GM12875 (cell line): Measurements from ENCODE around the gene FOLR2.

Experiments
- H3K4me3 ChIP-seq: one replicate; pipeline ENCODE4 v1.5.1; 2011; ENCODE audit warnings: low read depth, low read length, control low read depth
- TF ChIP-seq, protein P1 (sequence below): IDR thresholded peaks from 2 replicates; pipeline ENCODE4 v1.5.1; 2011; ENCODE audit warnings: low read depth, mild to moderate bottlenecking, control low read depth, inconsistent platforms, low read length, moderate library complexity, borderline replicate concordance; ENCODE audit not compliant: insufficient read depth

FOLR2 gene

GRCh38 chr11:72228844-72229231, 12.2 kb downstream of the FOLR2 start:
- H3K4me3 ChIP-seq, result no peak overlapping the region
- TF ChIP-seq, protein P1, sequence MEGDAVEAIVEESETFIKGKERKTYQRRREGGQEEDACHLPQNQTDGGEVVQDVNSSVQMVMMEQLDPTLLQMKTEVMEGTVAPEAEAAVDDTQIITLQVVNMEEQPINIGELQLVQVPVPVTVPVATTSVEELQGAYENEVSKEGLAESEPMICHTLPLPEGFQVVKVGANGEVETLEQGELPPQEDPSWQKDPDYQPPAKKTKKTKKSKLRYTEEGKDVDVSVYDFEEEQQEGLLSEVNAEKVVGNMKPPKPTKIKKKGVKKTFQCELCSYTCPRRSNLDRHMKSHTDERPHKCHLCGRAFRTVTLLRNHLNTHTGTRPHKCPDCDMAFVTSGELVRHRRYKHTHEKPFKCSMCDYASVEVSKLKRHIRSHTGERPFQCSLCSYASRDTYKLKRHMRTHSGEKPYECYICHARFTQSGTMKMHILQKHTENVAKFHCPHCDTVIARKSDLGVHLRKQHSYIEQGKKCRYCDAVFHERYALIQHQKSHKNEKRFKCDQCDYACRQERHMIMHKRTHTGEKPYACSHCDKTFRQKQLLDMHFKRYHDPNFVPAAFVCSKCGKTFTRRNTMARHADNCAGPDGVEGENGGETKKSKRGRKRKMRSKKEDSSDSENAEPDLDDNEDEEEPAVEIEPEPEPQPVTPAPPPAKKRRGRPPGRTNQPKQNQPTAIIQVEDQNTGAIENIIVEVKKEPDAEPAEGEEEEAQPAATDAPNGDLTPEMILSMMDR, result no peak

GRCh38 chr11:72229336-72229924, 12.8 kb downstream of the FOLR2 start:
- TF ChIP-seq, protein P1, result no peak
- H3K4me3 ChIP-seq, result no peak overlapping the region

DNA sequence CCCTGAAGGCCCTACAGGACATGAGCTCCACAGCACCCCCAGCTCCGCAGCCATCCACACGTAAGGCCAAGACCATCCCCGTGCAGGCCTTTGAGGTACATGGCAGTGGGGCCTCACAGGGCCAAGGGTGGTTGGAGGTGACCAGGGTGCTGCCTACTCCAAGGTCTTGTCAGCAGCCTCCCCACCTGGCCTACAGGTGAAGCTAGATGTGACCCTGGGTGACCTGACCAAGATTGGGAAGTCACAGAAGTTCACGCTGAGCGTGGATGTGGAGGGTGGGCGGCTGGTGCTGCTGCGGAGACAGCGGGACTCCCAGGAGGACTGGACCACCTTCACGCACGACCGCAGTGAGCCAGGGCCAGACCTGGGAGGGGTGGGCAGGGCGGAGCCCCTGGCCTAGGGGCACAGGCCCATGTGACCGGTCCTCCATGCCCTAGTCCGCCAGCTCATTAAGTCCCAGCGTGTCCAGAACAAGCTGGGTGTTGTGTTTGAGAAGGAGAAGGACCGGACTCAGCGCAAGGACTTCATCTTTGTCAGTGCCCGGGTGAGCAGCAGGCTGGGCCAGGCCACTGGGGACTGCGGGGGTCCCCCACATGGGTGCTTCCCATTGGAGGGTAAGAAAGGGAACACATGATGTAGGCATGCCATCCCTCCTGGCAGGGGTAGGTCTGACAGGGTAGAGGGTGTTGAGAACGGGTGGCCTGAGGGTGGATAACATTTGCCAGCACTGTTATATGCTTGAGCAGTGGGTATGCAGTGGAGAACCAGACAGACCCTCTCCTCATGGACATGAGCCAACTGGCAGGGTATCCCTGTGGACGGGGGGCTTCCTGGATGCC, 13.6 kb downstream of the FOLR2 start:
- TF ChIP-seq, protein P1, result no peak
- H3K4me3 ChIP-seq, result no peak overlapping the region

DNA sequence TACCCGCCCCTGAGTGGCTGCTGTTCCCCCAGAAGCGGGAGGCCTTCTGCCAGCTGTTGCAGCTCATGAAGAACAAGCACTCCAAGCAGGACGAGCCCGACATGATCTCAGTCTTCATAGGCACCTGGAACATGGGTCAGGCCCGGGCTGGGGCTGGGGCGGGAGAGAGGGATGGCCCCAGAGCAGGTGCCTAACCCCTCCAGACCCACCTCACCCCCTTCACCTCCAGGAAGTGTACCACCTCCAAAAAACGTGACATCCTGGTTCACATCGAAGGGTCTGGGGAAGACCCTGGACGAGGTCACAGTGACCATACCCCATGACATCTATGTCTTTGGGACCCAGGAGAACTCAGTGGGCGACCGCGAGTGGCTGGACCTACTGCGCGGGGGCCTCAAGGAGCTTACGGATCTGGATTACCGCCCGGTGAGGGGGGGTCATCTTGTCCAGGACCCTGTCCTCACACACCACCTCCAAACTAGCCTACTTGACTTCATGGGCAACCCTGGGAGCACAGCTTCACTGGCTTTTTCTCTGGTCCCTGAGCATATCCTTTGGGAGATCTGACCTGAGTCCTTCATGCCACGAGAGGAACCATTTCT, 14.3 kb downstream of the FOLR2 start:
- TF ChIP-seq, protein P1, result no peak
- no peak overlapping the region for H3K4me3 ChIP-seq

- TF ChIP-seq, protein P1, result no peak
Measured at GRCh38 chr11:72231396-72232259, 15.0 kb downstream of the FOLR2 start.

DNA sequence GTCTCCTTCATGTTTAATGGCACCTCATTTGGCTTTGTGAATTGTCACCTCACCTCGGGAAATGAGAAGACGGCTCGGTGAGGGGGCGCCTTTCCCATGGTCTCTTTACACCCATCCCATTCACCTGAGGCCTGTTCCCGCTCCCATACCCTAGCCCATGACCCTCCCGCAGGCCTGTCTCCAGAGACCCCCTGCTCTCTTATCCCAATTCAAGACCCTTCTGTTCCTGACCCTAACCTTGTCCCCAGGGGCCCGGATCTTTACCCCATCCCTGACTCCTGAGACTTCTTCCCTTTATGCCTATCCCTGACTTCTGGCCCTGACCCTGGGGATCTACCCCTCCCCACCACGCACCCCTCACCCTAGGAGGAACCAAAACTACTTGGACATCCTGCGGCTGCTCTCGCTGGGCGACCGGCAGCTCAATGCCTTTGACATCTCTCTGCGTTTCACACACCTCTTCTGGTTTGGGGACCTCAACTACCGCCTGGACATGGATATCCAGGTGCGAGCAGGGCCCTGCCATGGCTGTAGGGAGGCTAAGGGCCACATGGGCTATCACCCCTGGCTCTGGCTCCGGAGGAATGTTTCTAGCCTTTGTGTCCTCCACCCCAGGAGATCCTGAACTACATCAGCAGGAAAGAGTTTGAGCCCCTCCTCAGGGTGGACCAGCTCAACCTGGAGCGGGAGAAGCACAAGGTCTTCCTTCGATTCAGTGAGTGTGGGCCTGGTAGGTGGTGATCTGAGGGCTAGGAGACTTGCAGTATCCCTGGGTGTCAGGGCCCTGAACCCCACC, 15.9 kb downstream of the FOLR2 start:
- TF ChIP-seq, protein P1, result no peak
- no peak overlapping the region for H3K4me3 ChIP-seq

More at GRCh38 chr11:72231396-72232259, 15.0 kb downstream of the FOLR2 start:
- H3K4me3 ChIP-seq, result no peak overlapping the region
